GM18499 (cell line): ENCODE measurements around the gene FOLR3.
"Not testable (repeated sequence)": the region's sequence is repeated elsewhere in the genome, so short reads cannot be mapped to it uniquely, and the experiment has no call there.

Experiments
- ATAC-seq: cut with Tn5 transposase; IDR thresholded peaks from one replicate; pipeline ENCODE4 v1.9.1; 2021; ENCODE audit warnings: moderate number of reproducible peaks; ENCODE audit not compliant: insufficient read depth, unreplicated experiment

Gene FOLR3

DNA sequence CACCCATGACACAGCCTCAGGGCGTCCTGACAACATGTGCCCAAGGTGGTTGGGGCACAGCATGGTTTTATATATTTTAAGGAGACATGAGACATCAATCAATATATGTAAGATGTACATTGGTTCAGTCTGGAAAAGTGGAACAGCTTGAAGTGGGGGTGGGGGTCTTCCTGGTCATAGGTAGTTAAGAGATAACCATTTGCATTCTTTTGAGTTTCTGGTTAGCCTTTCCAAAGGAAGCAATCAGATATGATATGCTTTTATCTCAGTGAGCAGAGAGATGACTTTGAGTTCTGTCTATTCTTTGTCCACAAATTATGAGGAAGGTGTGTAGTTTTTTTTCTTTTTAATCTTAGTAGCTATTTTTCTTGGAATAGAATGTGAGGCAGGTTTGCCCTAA lies 12.9 kb upstream of the FOLR3 start:
- ATAC-seq, result no peak

DNA sequence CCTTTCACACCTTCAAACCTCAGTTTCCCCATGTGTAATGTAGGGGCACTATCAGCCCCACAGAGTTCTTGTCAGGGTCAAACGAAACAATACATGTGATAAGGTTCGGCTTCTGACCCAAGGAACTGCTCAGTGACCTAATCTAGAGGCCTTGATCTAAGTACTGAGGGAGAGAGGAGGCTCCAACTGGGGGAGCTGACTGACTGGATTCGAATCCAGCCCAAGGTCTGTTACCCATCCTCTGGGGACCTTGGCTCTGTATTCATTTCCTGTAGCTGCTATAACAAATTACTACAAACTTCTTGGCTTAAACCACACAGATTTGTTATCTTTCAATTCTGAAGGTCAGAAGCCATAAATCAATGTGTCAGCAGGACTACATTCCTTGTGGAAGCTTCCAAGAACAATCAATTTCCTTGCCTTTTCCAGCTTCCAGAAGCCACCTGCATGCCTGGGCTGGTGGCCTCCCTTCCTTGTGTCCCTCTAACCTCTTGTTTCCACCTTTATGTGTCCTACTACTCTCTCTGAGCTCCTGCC lies 12.3 kb upstream of the FOLR3 start:
- no peak for ATAC-seq

DNA sequence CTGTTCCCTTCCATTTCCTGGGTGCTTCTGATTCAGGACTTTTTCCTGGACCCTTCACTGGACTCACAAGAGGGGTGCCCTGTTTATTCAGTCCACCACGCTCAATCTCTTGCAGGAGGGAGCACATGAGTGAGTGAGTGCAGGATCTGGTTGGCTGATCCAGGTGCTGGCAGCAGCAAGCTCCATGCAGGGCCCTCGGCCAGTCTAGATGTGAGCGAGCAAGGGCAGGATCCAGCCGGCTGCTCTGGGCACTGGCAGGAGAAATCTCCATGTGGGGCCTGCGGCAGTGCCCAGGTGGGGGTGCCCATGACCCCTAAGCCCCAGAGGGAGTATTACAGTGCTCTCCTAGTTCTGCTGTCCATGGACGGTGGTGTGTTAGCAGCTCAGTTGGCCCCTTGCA lies 11.5 kb upstream of the FOLR3 start:
- no peak for ATAC-seq

GRCh38 chr11:72125956-72126355 lies 9.6 kb upstream of the FOLR3 start:
- ATAC-seq, result no peak

- no peak for ATAC-seq
Measured at GRCh38 chr11:72127923-72128322, 7.6 kb upstream of the FOLR3 start.

- no peak for ATAC-seq
Measured at GRCh38 chr11:72129381-72129780, 6.1 kb upstream of the FOLR3 start.

GRCh38 chr11:72132646-72133045 lies 2.9 kb upstream of the FOLR3 start:
- ATAC-seq, result no peak

- ATAC-seq, result no peak
Measured at GRCh38 chr11:72135891-72136683, 562 bp downstream of the FOLR3 start.

- no peak for ATAC-seq
Measured at GRCh38 chr11:72136684-72137262, 1.2 kb downstream of the FOLR3 start.

- no peak for ATAC-seq
Measured at GRCh38 chr11:72138821-72139390, 3.4 kb downstream of the FOLR3 start.

DNA sequence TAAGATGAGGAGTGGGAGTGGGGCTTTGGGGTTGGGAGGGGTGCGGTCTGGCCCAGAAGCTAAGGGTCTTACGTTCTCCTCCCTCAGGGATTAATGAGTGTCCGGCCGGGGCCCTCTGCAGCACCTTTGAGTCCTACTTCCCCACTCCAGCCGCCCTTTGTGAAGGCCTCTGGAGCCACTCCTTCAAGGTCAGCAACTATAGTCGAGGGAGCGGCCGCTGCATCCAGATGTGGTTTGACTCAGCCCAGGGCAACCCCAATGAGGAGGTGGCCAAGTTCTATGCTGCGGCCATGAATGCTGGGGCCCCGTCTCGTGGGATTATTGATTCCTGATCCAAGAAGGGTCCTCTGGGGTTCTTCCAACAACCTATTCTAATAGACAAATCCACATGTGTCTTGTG lies 4.0 kb downstream of the FOLR3 start:
- no peak for ATAC-seq

DNA sequence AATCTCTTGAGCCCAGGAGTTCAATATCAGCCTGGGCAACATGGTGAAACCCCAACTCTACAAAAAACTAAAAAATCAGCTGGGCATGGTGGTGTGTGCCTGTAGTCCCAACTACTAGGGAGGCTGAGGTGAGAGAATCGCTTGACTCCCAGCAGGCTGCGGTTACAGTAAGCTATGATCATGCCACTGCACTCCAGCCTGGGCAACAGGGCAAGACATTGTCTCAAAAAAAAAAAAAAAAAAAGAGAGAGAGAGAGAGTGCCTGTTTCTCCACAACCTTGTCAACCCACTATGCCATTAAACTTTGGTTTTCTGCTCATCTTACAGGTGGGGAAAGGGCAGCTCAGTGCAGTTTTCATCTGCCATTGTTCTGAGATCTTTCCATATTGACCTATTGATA lies 5.1 kb downstream of the FOLR3 start:
- no peak for ATAC-seq

- ATAC-seq, result no peak
Measured at GRCh38 chr11:72141066-72141465, 5.5 kb downstream of the FOLR3 start.

GRCh38 chr11:72142086-72142485 lies 6.6 kb downstream of the FOLR3 start:
- not testable (repeated sequence) for ATAC-seq

DNA sequence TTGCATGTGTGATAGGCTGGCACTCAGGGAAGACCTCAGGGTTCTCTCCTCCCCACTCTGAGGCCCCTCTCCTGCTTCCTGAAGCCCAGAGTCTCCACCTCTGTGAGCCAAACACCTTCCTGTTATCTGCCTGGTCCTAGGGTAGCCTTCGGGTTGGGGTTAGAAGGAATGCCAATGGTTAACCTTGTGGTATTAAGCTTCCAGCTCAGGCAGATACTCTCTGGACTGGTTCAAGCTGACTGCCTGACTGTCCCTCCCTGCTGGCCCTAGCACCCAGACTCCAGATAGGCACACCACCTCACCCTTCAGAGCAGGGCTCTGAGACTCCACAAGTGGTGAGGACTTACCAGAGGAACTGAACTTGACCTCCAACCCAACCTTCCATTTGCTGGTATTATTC lies 7.0 kb downstream of the FOLR3 start:
- ATAC-seq, result not testable (repeated sequence)

DNA sequence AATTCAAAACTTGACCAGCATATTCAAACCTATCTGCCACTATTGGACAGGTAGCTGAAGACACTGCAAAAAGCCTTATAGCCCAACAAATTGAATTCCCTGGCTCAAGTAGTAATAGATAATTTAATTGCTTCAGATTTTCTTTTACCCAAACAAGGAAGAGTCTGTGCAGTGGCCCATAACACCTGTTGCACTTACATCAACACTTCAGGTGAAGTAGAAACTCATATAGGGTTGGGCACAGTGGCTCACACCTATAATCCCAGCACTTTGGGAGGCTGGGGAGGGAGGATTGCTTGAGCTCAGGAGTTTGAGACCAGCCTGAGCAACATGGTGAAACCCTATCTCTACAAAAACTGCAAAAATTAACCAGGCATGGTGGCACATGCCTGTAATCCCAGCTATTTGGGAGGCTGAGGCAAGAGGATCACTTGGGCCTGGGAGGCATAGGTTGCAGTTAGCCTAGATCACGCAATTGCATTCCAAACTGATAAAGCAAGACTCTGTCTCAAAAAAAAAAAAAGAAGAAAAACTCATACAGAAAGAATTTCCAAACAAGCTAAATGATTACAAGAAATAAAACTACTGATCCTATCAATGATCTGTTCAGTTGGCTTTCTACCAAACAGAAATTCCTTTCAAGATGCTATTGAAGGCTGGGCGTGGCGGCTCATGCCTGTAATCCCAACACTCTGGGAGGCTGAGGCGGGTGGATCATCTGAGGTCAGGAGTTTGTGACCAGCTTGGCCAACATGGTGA lies 9.5 kb downstream of the FOLR3 start:
- ATAC-seq, result no peak

- no peak for ATAC-seq
Measured at GRCh38 chr11:72146625-72147024, 11.1 kb downstream of the FOLR3 start.

GRCh38 chr11:72150882-72151281 lies 15.4 kb downstream of the FOLR3 start:
- ATAC-seq, result no peak

DNA sequence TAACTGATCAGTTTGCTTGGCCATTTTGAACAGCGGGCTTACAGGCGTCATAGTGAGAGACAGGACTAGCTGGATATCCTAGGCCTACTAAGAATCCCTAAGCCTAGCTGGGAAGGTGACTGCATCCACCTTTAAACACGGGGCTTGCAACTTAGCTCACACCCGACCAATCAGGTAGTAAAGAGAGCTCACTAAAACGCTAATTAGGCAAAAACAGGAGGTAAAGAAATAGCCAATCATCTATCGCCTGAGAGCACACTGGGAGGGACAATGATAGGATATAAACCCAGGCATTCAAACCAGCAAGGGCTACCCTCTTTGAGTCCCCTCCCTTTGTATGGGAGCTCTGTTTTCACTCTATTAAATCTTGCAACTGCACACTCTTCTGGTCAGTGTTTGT lies 18.3 kb downstream of the FOLR3 start:
- ATAC-seq, result not testable (repeated sequence)

- no peak for ATAC-seq
Measured at GRCh38 chr11:72154816-72155215, 19.3 kb downstream of the FOLR3 start.

GRCh38 chr11:72155751-72156150 lies 20.2 kb downstream of the FOLR3 start:
- no peak for ATAC-seq
